Measurements from ENCODE around the gene CASP2.

CASP2 gene

DNA sequence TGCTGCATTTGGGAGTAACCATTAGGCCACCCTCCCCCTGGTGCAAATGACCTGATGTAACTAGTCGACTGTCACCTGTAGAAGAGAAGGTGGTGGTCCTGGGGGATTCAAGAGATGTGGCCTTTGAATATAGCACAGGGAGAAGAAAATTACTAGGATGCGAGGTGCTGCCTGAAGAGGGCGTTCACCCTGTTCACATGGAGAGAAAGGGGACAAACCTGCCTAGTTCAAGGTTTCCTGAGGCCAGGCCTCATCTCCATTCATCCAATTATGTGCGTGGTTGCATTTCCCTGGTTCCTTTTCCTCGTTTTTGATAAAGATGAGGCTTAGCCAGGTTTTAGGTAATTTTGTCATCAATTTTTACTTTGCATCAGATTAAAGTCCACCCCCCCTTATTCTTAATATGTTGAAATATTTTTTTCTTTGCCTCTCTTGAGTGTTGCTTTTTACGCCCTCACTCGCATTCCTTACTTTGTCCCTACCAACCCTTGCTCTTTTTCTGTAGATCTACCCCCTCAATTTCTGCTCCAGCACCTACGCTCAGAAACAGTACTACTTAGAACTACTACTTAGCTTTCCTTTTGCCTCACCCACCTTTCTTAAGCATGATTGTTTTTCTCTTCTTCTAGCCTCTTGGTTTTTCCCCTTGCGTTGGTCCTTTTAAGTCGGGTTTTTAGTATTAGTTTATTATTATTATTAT, 41.5 kb downstream of the CASP2 start:
- TF ChIP-seq, protein P1, sequence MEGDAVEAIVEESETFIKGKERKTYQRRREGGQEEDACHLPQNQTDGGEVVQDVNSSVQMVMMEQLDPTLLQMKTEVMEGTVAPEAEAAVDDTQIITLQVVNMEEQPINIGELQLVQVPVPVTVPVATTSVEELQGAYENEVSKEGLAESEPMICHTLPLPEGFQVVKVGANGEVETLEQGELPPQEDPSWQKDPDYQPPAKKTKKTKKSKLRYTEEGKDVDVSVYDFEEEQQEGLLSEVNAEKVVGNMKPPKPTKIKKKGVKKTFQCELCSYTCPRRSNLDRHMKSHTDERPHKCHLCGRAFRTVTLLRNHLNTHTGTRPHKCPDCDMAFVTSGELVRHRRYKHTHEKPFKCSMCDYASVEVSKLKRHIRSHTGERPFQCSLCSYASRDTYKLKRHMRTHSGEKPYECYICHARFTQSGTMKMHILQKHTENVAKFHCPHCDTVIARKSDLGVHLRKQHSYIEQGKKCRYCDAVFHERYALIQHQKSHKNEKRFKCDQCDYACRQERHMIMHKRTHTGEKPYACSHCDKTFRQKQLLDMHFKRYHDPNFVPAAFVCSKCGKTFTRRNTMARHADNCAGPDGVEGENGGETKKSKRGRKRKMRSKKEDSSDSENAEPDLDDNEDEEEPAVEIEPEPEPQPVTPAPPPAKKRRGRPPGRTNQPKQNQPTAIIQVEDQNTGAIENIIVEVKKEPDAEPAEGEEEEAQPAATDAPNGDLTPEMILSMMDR (conservative IDR thresholded peaks at IDR 0.05; ENCODE audit: low read length) = no peak
- no peak overlapping the region for H3K4me3 ChIP-seq (ENCODE audit: low read length)
- no peak for DNase-seq (ENCODE audit: low read depth)

DNA sequence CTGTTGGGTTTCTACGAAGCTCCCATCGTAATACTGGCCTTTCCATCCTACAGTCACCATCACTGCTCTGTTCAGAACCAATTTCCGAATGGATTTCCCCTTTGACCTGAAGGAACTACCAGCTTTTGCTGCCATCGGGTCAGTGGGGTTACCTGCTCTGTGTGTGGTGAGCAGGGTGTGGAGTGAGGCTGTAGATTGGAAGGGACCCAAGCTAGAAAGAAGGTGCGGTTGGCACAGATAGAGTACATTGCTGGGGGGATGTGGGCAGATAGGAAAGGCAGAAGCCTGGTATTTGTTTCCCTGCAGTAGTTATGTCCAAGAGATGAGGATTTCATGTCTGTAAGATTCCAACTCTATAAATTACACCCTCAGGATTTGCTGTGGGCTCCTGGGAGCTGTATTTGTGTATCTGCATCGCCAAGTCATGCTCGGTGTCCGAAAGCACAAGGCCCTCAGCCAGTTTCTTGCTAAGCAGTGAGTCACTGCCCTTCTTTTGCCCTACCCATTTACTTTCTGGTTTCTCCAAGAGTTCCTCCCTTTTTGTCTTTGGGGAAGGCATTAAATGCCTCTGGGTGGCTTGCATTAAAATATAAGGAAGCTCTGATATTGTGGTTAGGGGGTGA, 43.1 kb downstream of the CASP2 start:
- H3K4me3 ChIP-seq (ENCODE audit: low read length) = no peak overlapping the region
- peak; percentile 90 for DNase-seq (ENCODE audit: low read depth)
- TF ChIP-seq, protein P1 (conservative IDR thresholded peaks at IDR 0.05; ENCODE audit: low read length) = no peak

DNA sequence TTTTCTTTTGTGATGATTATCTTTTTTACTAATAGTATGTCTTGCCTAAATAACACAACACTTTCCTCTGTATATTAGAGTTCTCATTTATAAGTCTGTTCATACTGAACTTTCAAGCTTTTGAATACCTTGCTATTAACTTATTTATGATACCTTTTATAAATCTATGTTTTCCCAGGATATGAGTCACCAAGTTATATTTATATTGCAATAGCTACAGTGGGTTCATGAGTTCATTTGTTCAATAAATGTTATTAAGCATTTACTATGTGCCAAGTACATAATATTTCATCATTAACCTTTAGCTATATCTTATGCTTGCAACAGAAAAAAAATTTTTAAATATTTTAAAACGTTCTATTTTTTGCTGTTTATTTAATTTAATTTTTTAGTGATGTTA, 46.1 kb downstream of the CASP2 start:
- no peak overlapping the region for H3K4me3 ChIP-seq (ENCODE audit: low read length)
- TF ChIP-seq, protein P1 (conservative IDR thresholded peaks at IDR 0.05; ENCODE audit: low read length) = no peak
- DNase-seq (ENCODE audit: low read depth) = no peak

DNA sequence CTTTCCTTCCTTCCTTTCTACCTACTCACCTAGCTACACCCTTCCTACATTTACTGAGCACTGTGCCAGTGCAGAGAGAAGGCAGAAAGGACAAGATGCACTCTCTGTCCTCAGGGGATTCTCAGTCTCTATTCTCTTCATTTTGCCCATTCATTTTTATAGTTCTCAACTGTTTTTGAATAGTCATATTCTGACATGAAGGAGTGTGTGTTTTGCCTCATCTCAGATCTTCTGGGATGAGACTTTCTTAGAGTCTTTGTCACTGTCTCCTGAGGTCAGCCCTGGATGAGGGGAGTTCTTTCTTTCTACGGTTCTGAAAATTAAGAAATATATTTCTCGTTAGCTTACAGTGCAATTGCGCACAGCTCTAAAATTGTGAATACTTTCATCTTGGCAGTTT, 49.1 kb downstream of the CASP2 start:
- H3K4me3 ChIP-seq (ENCODE audit: low read length) = no peak overlapping the region
- DNase-seq (ENCODE audit: low read depth) = no peak
- TF ChIP-seq, protein P1 (conservative IDR thresholded peaks at IDR 0.05; ENCODE audit: low read length) = no peak

DNA sequence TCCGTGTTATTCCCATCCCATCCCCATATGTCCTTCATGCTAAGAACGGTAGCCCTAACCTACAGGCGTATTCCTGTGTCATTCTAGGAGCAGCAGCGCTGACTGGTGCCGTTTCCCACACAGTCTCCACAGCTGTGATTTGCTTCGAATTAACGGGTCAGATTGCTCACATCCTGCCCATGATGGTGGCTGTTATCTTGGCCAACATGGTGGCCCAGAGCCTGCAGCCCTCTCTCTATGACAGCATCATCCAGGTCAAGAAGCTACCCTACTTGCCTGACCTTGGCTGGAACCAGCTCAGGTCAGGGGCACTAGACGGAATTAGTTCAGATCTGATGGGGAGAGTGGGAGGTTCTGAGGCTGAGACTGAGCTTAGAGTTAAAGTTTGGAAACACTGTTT, 53.7 kb downstream of the CASP2 start:
- TF ChIP-seq, protein P1 (conservative IDR thresholded peaks at IDR 0.05; ENCODE audit: low read length) = no peak
- H3K4me3 ChIP-seq (ENCODE audit: low read length) = no peak overlapping the region
- no peak for DNase-seq (ENCODE audit: low read depth)

DNA sequence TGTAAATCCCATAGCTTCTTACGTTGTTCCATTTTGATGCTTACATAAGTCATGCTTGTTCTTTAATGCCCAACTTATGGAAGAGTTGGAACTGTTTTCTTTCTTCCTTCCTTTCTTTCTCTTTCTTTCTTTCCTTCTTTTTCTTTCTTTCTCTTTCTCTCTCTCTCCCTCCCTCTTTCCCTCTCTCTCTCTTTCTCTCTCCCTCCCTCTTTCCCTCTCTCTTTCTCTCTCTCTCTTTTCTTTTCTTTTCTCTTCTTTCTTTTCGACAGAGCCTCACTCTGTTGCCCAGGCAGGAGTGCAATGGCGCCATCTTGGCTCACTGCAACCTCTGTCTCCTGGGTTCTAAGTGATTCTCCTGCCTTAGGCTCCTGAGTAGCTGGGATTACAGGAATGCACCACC, 55.4 kb downstream of the CASP2 start:
- H3K4me3 ChIP-seq (ENCODE audit: low read length) = no peak overlapping the region
- TF ChIP-seq, protein P1 (conservative IDR thresholded peaks at IDR 0.05; ENCODE audit: low read length) = no peak
- no peak for DNase-seq (ENCODE audit: low read depth)

DNA sequence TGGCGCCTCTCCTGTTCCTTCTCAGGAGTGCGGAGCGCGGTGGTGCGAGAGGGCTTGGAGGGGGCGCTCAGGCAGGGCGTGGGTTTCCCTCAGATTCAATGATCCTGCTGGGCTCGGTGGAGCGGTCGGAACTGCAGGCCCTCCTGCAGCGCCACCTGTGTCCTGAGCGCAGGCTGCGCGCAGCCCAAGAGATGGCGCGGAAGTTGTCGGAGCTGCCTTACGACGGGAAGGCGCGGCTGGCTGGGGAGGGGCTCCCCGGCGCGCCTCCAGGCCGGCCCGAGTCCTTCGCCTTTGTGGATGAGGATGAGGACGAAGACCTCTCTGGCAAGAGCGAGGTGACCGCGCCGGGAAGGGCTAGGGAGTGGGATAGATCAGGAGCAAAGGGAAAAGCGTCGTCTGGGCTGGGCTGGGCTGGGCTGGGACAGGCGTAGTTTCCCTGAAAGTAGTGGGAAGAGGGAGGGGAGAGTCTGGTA, 57.3 kb downstream of the CASP2 start:
- H3K4me3 ChIP-seq (ENCODE audit: low read length) = no peak overlapping the region
- no peak for DNase-seq (ENCODE audit: low read depth)

More for the DNA sequence above, 57.3 kb downstream of the CASP2 start:
- TF ChIP-seq, protein P1 (conservative IDR thresholded peaks at IDR 0.05; ENCODE audit: low read length) = peak; percentile 28; the same call in 1 of the 2 replicates

Measured in AG10803 (cell line).